ENCODE measurements around the gene NRIP1.

NRIP1 gene

GRCh38 chr21:15063814-15064575 is 805 bp downstream of the NRIP1 start:
- no peak for DNase-seq (ENCODE audit: low spot score)

- no peak for DNase-seq (ENCODE audit: low spot score)
These were observed 1.6 kb downstream of the NRIP1 start for GRCh38 chr21:15063081-15063813.

- DNase-seq (ENCODE audit: low spot score) = no peak
These were observed 2.2 kb downstream of the NRIP1 start for GRCh38 chr21:15062606-15062965.

- no peak for DNase-seq (ENCODE audit: low spot score)
These were observed 2.8 kb downstream of the NRIP1 start for GRCh38 chr21:15061747-15062605.

GRCh38 chr21:15061279-15061678 is 3.5 kb downstream of the NRIP1 start:
- DNase-seq (ENCODE audit: low spot score) = no peak

GRCh38 chr21:15060543-15061175 is 4.1 kb downstream of the NRIP1 start:
- no peak for DNase-seq (ENCODE audit: low spot score)

- DNase-seq (ENCODE audit: low spot score) = no peak
These were observed 5.4 kb downstream of the NRIP1 start for GRCh38 chr21:15059397-15059796.

GRCh38 chr21:15058854-15059263 is 5.9 kb downstream of the NRIP1 start:
- no peak for DNase-seq (ENCODE audit: low spot score)

- peak; percentile 59 for DNase-seq (ENCODE audit: low spot score)
These were observed 7.5 kb downstream of the NRIP1 start for GRCh38 chr21:15057285-15057684.

GRCh38 chr21:15054606-15055239 is 10.1 kb downstream of the NRIP1 start:
- no peak for DNase-seq (ENCODE audit: low spot score)

GRCh38 chr21:15054089-15054488 is 10.7 kb downstream of the NRIP1 start:
- no peak for DNase-seq (ENCODE audit: low spot score)

GRCh38 chr21:15053500-15053899 is 11.3 kb downstream of the NRIP1 start:
- no peak for DNase-seq (ENCODE audit: low spot score)

- DNase-seq (ENCODE audit: low spot score) = no peak
These were observed 12.4 kb downstream of the NRIP1 start for GRCh38 chr21:15052459-15052763.

GRCh38 chr21:15051644-15052458 is 12.9 kb downstream of the NRIP1 start:
- no peak for DNase-seq (ENCODE audit: low spot score)

- no peak for DNase-seq (ENCODE audit: low spot score)
These were observed 14.0 kb downstream of the NRIP1 start for GRCh38 chr21:15050568-15051377.

- DNase-seq (ENCODE audit: low spot score) = no peak
These were observed 19.8 kb downstream of the NRIP1 start for GRCh38 chr21:15045017-15045416.

GRCh38 chr21:15042531-15042930 is 22.3 kb downstream of the NRIP1 start:
- no peak for DNase-seq (ENCODE audit: low spot score)

- DNase-seq (ENCODE audit: low spot score) = no peak
These were observed 25.0 kb downstream of the NRIP1 start for GRCh38 chr21:15039607-15040299.

- DNase-seq (ENCODE audit: low spot score) = no peak
These were observed 26.9 kb downstream of the NRIP1 start for GRCh38 chr21:15037900-15038293.
